Adrenal gland (tissue), 12 donors: ENCODE results near the gene GMCL1. TPM values are rescaled to one million over a fixed set of nuclear protein-coding genes. Genes with fewer than 3 reads are reported as not detected.

ENCODE experiments used
- DNase-seq, 7 donors: peaks; one replicate each; pipeline ENCODE4 v3.0.0-alpha.2; 2019 to 2020
- H3K27ac ChIP-seq, 5 donors: fragments of 200-600 bp; sonication (generic) in 4 of 5; 1 replicate in 3 of 5; 2 replicates in 2 of 5; pipeline versions ENCODE4 v1.5.1 to v1.8.0; 2016 to 2020; ENCODE audit warnings: mild to moderate bottlenecking in 1 of 5
- H3K27me3 ChIP-seq: fragments of 200-600 bp; 2 replicates; pipeline ENCODE4 v1.8.0; 2021
- H3K36me3 ChIP-seq, 2 donors: fragments of 200-600 bp; replicated peaks in 1 of 2; 1 replicate in 1 of 2; 2 replicates in 1 of 2; pipeline versions ENCODE4 v1.5.1 to v1.8.0; 2018 to 2022
- H3K4me1 ChIP-seq, 2 donors: fragments of 200-600 bp; replicated peaks in 1 of 2; 1 replicate in 1 of 2; 2 replicates in 1 of 2; pipeline versions ENCODE4 v1.5.1 to v1.8.0; 2018 to 2021
- H3K4me3 ChIP-seq, 4 donors: fragments of 200-600 bp; sonication (generic) in 3 of 4; one replicate each; pipeline ENCODE4 v1.5.1; 2016 to 2018
- H3K9me3 ChIP-seq, 3 donors: fragments of 200-600 bp; sonication (generic) in 1 of 3; replicated peaks in 1 of 3; 1 replicate in 2 of 3; 2 replicates in 1 of 3; pipeline versions ENCODE4 v1.5.1 to v1.8.0; 2016 to 2021
- POLR2A ChIP-seq, 2 donors: fragments of 450-650 bp; IDR thresholded peaks; one replicate each; pipeline ENCODE4 v1.6.1; 2017; ENCODE audit warnings: antibody characterized with exemption in 2 of 2, mild to moderate bottlenecking in 2 of 2, moderate library complexity in 1 of 2
- WGBS, 4 donors: extraction: QIAGEN DNeasy Blood & Tissue Kit in 2 of 4; methylation state at CpG; one replicate each; pipeline versions ENCODE4 v1.1.5 to v1.1.7; 2013 to 2017; 5-methylcytosine and 5-hydroxymethylcytosine counted together
- intact Hi-C, 2 donors: fragments of 100-400 bp; cut with DNase I; formaldehyde crosslinking; loops; one replicate each; pipeline versions ENCODE4 v1.14.1 to v1.15.0; 2022 to 2023
- polyA plus RNA-seq, 3 donors: library from polyadenylated mRNA; stranded (reverse); fragments of 200-250 nt in 2 of 3; fragments of 350-450 nt in 1 of 3; fragmentation: Illumina TruSeq in 1 of 3; extraction: RNeasy Lipid Tissue Mini Kit (QIAGEN cat#74804) in 1 of 3; gene quantifications; one replicate each; pipeline ENCODE4 v1.2.3, GENCODE V29; 2013 to 2014
- small RNA-seq, 2 donors: library from RNA; depleted of rRNA; stranded (forward); fragments of <200 nt; gene quantifications; one replicate each; pipeline ENCODE3, GENCODE V24; 2016
- total RNA-seq, 9 donors: library from RNA; depleted of rRNA in 4 of 9; stranded (reverse); fragments of >200 nt in 4 of 9; fragments of 120-200 nt in 1 of 9; fragmentation: NEBNext Ultra II Directional in 1 of 9; extraction: Animal tissue kit (Norgen Biotek cat#: 25700) in 1 of 9; gene quantifications; one replicate each; pipeline versions ENCODE4 v1.1.0 to v1.2.4, GENCODE V29; 2013 to 2023
- TF ChIP-seq, protein P1 (sequence below), 6 experiments: fragments of 450-650 bp in 4 of 6; fragments of 200-600 bp in 2 of 6; sonication (generic) in 1 of 6; IDR thresholded peaks; 1 replicate in 5 of 6; 2 replicates in 1 of 6; pipeline versions ENCODE4 v1.5.1 to v1.8.0; 2016 to 2021; ENCODE audit warnings: antibody characterized with exemption in 6 of 6, mild to moderate bottlenecking in 2 of 6, moderate library complexity in 1 of 6
- donor health status: healthy with polysubstance abuse.
- donor health status: Bipolar disorder and iron deficiency.
- donor health status: DM: yes; HTN: yes; CAD: no.
- donor health status: DM: no; HTN: no; CAD: no.
- donor health status: DM: no; HTN: no; CAD: no.
- donor health status: DM: yes; HTN: yes; CAD: no.

The GMCL1 gene
- total and polyA plus RNA-seq, 12 donors = 2.8 to 14.9 (median 10.2) TPM

DNA sequence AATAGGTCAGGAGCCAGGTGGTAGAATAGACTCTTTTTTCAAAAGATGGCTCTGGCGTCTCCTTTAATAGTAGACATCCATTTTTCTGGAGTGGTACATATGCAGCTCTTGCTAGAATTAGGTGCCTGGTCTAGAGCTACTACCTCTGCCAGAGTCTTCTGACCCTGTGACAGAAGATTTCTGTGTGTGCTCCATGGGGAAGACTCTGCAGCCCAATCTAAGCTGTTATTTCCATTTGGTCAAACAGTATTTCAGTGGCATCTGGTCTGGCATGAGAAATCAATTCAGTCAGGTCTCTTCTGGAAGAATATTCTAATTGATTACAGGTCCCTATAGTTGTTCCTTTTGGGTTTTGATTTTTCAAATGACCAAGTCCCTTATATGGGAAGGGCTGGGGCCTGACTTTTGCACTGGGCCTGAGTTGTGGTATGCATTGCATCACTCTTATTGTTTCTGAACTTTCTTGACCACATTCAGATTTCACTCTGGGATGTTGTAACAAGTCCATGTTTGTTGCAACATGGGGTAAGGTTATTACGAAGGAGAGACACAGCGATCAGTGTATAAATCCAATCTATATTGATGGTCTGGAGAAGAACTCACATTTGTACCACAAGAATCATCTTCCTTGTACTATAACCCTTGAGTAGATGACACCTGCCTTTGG, 97.5 kb downstream of the GMCL1 start:
- intact Hi-C loops = no loop called here
- H3K4me3 ChIP-seq = no peak overlapping the region
- H3K9me3 ChIP-seq = no peaks in the 10 kb centered on the region
- H3K36me3 ChIP-seq = peaks cover 0 to 19% of the 10 kb centered on the region in 2 donors
- DNase-seq = no peak
- WGBS, 4 donors = 66 to 86% (median 71%) methylated on average over 3 of the region's 3 CpGs
- no peaks in the 10 kb centered on the region for H3K27me3 ChIP-seq
- TF ChIP-seq, protein P1, sequence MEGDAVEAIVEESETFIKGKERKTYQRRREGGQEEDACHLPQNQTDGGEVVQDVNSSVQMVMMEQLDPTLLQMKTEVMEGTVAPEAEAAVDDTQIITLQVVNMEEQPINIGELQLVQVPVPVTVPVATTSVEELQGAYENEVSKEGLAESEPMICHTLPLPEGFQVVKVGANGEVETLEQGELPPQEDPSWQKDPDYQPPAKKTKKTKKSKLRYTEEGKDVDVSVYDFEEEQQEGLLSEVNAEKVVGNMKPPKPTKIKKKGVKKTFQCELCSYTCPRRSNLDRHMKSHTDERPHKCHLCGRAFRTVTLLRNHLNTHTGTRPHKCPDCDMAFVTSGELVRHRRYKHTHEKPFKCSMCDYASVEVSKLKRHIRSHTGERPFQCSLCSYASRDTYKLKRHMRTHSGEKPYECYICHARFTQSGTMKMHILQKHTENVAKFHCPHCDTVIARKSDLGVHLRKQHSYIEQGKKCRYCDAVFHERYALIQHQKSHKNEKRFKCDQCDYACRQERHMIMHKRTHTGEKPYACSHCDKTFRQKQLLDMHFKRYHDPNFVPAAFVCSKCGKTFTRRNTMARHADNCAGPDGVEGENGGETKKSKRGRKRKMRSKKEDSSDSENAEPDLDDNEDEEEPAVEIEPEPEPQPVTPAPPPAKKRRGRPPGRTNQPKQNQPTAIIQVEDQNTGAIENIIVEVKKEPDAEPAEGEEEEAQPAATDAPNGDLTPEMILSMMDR (IDR thresholded peaks at IDR 0.05) = no peak
- no peak for TF ChIP-seq POLR2A (IDR thresholded peaks at IDR 0.05)
- no peaks in the 10 kb centered on the region for H3K4me1 ChIP-seq
- H3K27ac ChIP-seq = no peak overlapping the region

Small RNA genes within 50 kb of the gene (small RNA-seq; reads per million reads assigned to genes)
- 0 reads per million in 2 donors for gene RPL23AP92

Other genes starting within 250 kb of the GMCL1 start
- gene AAK1, start 185.9 kb upstream of the GMCL1 start, total RNA-seq = 100 to 1,000 TPM in 1 of 9 donors, 10 to 100 TPM in 8; 44.1 to 106 (median 79.6) TPM
- gene AAK1, start 185.9 kb upstream of the GMCL1 start, polyA plus RNA-seq = 10 to 100 TPM; 26.2 to 39.8 (median 37.4) TPM
- 10 to 100 TPM; 27.2 to 57.4 (median 46.4) TPM for gene ANXA4, start 87.5 kb upstream of the GMCL1 start, total RNA-seq
- 10 to 100 TPM; 20.6 to 34.5 (median 23.5) TPM for gene ANXA4, start 87.5 kb upstream of the GMCL1 start, polyA plus RNA-seq
- gene SNRNP27, start 64.3 kb downstream of the GMCL1 start, total RNA-seq = 10 to 100 TPM; 35.2 to 67.4 (median 43.8) TPM
- gene SNRNP27, start 64.3 kb downstream of the GMCL1 start, polyA plus RNA-seq = 10 to 100 TPM; 25.1 to 76.0 (median 46.7) TPM
- 10 to 100 TPM in 3 of 9 donors, 1 to 10 TPM in 6; 5.8 to 12.1 (median 8.0) TPM for gene MXD1, start 85.4 kb downstream of the GMCL1 start, total RNA-seq
- 1 to 10 TPM; 1.7 to 6.4 (median 2.5) TPM for gene MXD1, start 85.4 kb downstream of the GMCL1 start, polyA plus RNA-seq
- gene ASPRV1, start 132.0 kb downstream of the GMCL1 start, total RNA-seq = 1 to 10 TPM in 8 of 9 donors, under 1 TPM in 1; 0.61 to 5.6 (median 1.8) TPM
- 1 to 10 TPM in 2 of 3 donors, under 1 TPM in 1; 0.64 to 3.5 (median 2.8) TPM for gene ASPRV1, start 132.0 kb downstream of the GMCL1 start, polyA plus RNA-seq